Bronchial epithelial cell (primary cell): ENCODE results near the gene RNF40. TPM values are rescaled to one million over a fixed set of nuclear protein-coding genes. Genes with fewer than 3 reads are reported as not detected.
A peak's percentile ranks its signal among the peaks of the same experiment; 100 is the strongest.

ENCODE experiments used
- DNase-seq: peaks from one replicate; pipeline ENCODE4 v3.0.0-alpha.2; 2010; ENCODE audit warnings: low read depth
- FAIRE-seq: peaks from 2 replicates; lab custom pipeline; 2011; peaks lifted over from hg19 to GRCh38; lab: Jason Lieb, UNC
- H3K27me3 ChIP-seq: 2 replicates; pipeline ENCODE4 v1.5.1; 2011; ENCODE audit warnings: low read length; ENCODE audit not compliant: control insufficient read depth, insufficient read depth
- H3K36me3 ChIP-seq: 2 replicates; pipeline ENCODE4 v1.5.1; 2011; ENCODE audit warnings: low read length; ENCODE audit not compliant: control insufficient read depth, insufficient read depth
- H3K4me3 ChIP-seq: 2 replicates; pipeline ENCODE4 v1.5.1; 2011; ENCODE audit warnings: mild to moderate bottlenecking, low read depth, low read length, control low read depth
- CTCF ChIP-seq: IDR thresholded peaks from 2 replicates; pipeline ENCODE4 v1.5.1; 2011; ENCODE audit warnings: mild to moderate bottlenecking, moderate library complexity, low read length, control low read depth, inconsistent platforms; ENCODE audit not compliant: insufficient read depth, severe bottlenecking
- total RNA-seq: library from RNA; depleted of rRNA; stranded (reverse); fragments of >200 nt; gene quantifications from 2 replicates; pipeline ENCODE4 v1.2.1, GENCODE V29; 2014

Gene RNF40
- total RNA-seq, 1 donor from 2014 or later = 38.7 TPM

GRCh38 chr16:30721606-30722005, 40.5 kb upstream of the RNF40 start:
- Histone ChIP-seq H3K27me3 (no peaks in the 10 kb centered on the region), H3K4me3 (no peak overlapping the region), H3K36me3 (peaks cover 46% of the 10 kb centered on the region)
- FAIRE-seq (no peak), DNase-seq (peak; percentile 44)
- TF ChIP-seq CTCF = no peak

- DNase-seq (no peak), FAIRE-seq (no peak)
- Histone ChIP-seq H3K27me3 (no peaks in the 10 kb centered on the region), H3K36me3 (peaks cover 46% of the 10 kb centered on the region), H3K4me3 (no peak overlapping the region)
- no peak for TF ChIP-seq CTCF
These were observed 39.7 kb upstream of the RNF40 start for GRCh38 chr16:30722443-30722842.

DNA sequence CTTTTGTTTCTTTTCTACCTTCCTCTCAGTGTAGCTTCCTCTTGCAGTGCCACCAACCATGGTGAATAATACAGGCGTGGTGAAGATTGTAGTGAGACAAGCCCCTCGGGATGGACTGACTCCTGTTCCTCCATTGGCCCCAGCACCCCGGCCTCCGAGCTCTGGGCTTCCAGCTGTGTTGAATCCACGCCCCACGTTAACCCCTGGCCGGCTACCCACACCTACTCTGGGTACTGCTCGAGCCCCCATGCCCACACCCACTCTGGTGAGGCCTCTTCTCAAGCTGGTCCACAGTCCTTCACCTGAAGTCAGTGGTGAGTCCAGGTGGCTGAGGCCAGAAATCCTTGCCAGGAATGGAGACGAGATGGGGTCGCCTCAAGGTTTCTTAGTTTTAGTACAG, 39.2 kb upstream of the RNF40 start:
- H3K4me3 ChIP-seq = no peak overlapping the region
- H3K36me3 ChIP-seq = peaks cover 43% of the 10 kb centered on the region
- no peak for TF ChIP-seq CTCF
- no peaks in the 10 kb centered on the region for H3K27me3 ChIP-seq
- FAIRE-seq (no peak), DNase-seq (no peak)

DNA sequence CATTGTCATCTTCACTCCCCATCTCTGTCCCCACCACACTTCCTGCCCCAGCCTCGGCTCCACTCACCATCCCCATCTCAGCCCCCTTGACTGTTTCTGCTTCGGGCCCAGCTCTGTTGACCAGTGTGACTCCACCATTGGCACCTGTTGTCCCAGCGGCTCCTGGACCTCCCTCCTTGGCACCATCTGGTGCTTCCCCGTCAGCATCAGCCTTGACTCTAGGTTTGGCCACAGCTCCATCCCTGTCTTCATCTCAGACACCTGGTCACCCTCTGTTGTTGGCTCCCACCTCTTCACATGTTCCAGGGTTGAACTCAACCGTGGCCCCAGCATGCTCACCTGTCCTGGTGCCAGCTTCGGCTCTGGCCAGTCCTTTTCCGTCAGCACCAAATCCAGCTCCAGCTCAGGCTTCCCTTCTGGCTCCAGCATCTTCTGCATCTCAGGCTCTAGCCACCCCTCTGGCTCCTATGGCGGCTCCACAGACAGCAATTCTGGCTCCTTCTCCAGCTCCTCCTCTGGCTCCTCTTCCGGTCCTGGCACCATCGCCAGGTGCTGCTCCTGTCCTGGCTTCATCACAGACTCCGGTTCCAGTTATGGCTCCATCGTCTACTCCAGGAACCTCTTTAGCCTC, 38.3 kb upstream of the RNF40 start:
- peaks cover 42% of the 10 kb centered on the region for H3K36me3 ChIP-seq
- no peak for TF ChIP-seq CTCF
- H3K27me3 ChIP-seq = no peaks in the 10 kb centered on the region
- peak; percentile 62 for FAIRE-seq
- H3K4me3 ChIP-seq = no peak overlapping the region
- DNase-seq = no peak

GRCh38 chr16:30724641-30725417, 37.3 kb upstream of the RNF40 start:
- Histone ChIP-seq H3K27me3 (no peaks in the 10 kb centered on the region), H3K4me3 (no peak overlapping the region), H3K36me3 (peaks cover 44% of the 10 kb centered on the region)
- FAIRE-seq (peak; percentile 43), DNase-seq (no peak)
- TF ChIP-seq CTCF = no peak

DNA sequence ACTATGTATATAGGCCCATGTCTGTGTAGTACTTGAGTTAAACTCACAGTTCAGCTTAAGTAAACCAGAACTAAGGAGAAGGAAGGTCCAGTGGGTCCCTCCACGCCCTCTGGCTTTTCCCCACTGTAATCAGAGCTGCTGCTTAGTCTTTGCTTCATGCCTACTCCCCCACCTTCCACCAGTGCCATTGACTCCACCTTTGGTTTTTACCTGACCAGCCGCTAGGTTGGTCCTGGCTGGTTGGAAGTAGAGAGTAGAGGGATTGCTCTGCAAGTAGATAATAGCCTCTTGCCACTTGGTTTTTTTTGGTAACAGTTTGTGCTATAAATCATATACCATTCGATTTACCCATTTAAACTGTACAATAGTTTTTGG, 36.7 kb upstream of the RNF40 start:
- H3K27me3 ChIP-seq = no peaks in the 10 kb centered on the region
- H3K36me3 ChIP-seq = peaks cover 44% of the 10 kb centered on the region
- TF ChIP-seq CTCF = no peak

More for the DNA sequence above, 36.7 kb upstream of the RNF40 start:
- no peak for FAIRE-seq
- H3K4me3 ChIP-seq = no peak overlapping the region
- DNase-seq = no peak
